Activated CD8-positive, alpha-beta memory T cell treated with anti-CD3 and anti-CD28 coated beads for 48 hours (primary cell): ENCODE measurements around the gene OR1D2.
"Not testable (repeated sequence)": the region's sequence is repeated elsewhere in the genome, so short reads cannot be mapped to it uniquely, and the experiment has no call there.

Experiments
- DNase-seq, 3 experiments: peaks; one replicate each; pipeline ENCODE4 v3.0.0-alpha.2; 2020; ENCODE audit warnings: low read depth in 2 of 3, low spot score in 2 of 3

OR1D2 gene, protein sequence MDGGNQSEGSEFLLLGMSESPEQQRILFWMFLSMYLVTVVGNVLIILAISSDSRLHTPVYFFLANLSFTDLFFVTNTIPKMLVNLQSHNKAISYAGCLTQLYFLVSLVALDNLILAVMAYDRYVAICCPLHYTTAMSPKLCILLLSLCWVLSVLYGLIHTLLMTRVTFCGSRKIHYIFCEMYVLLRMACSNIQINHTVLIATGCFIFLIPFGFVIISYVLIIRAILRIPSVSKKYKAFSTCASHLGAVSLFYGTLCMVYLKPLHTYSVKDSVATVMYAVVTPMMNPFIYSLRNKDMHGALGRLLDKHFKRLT

GRCh38 chr17:3104322-3104721 lies at the start of gene OR1D2:
Gene OR1D2, minus strand, starts transcription at chr17:3104422. Its CDS starts 11,426 bp downstream, at chr17:3092996.
- DNase-seq = no peak

DNA sequence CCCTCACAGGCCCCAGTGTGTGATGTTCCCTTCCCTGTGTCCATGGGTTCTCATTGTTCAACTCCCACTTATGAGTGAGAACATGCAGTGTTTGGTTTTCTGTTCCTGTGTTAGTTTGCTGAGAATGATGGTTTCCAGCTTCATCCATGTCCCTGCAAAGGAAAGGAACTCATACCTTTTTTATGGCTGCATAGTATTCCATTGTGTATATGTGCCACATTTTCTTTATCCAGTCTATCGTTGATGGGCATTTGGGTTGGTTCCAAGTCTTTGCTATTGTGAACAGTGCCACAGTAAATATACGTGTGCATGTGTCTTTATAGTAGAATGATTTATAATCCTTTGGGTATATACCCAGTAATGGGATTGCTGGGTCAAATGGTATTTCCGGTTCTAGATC lies 33.3 kb upstream of the OR1D2 start:
- not testable (repeated sequence) for DNase-seq

GRCh38 chr17:3127451-3127850 lies 23.2 kb upstream of the OR1D2 start, which contains the start of gene OR1G1:
Gene OR1G1, minus strand, starts transcription at chr17:3127551. Its CDS starts 0 bp downstream, at chr17:3127551.
- no peak for DNase-seq

DNA sequence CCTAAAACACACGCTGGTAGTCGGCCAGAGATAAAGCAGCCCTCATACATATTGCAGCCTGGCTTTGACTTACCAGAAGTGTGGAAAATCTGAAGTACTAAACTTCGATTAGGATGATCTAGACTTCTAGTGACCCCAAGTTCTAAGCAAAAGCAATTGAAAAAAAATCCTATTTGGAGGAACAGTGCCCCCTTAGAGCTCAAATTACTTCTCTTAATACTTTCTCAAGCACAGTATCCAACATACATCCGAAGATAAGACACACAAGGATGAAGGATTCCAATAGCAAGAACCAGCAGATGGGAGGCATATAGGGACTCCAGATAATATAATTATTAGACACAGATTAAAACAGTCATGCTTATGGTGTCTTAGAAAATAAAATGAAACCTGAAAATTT lies 30.4 kb downstream of the OR1D2 start:
- not testable (repeated sequence) for DNase-seq

DNA sequence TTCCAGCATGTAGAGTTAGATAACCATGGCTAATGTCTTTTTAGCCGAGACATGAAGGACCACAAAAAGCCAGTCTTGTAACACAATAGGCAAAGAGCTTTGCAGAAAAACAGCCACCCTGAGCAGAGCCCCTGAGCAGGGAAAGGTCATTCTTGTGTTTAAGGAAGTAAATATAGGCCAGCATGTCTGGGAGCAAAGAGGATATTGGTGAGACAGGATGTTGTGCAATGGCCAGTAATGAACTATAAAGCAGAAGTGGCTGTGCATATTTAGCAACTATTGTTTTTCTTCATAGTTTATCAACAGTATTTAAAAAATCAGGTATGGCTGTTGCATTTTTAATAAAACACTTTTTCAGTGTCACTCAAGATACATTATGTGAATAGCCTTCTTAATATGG lies 39.0 kb downstream of the OR1D2 start:
- not testable (repeated sequence) for DNase-seq

- not testable (repeated sequence) for DNase-seq
Measured at GRCh38 chr17:3063507-3063906, 40.7 kb downstream of the OR1D2 start, which contains the start of gene OR1D5. Gene OR1D5, minus strand, starts transcription at chr17:3063607. Its CDS starts 0 bp downstream, at chr17:3063607.

- not testable (repeated sequence) for DNase-seq
Measured at GRCh38 chr17:3062824-3063377, 41.3 kb downstream of the OR1D2 start.

- DNase-seq = not testable (repeated sequence)
Measured at GRCh38 chr17:3054868-3055267, 49.4 kb downstream of the OR1D2 start.

DNA sequence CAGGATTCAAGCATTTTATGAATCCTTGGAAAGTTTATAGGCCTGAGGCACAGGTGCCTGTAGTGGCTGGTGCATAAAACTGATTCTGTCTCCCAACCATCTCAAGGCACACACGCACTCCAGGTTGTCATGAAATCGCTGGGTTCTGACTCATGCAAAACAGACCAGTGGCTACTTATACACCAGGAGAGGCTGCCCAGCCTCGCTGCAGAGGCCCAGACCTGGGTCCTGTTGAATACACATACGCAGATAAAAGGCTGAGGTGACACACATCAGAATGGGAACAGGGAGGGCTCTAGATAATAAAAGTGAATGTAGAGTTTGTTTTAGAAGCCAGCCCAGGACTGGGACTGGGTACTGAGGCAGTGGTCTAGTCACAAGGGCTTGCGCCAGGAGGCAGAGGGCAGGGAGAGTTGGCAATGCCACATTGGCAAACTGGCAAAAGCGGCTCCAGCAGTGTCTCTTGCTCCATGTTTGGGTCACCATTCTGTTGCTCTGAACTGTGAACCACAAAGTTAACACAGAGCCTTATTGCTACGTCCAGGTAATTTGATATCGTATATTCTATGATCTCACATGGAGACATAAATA lies 54.4 kb downstream of the OR1D2 start:
- no peak for DNase-seq

GRCh38 chr17:3048727-3049471 lies 55.3 kb downstream of the OR1D2 start:
- DNase-seq = peak; percentile 67 to 87 (median 77)

- no peak for DNase-seq
Measured at GRCh38 chr17:3046753-3047152, 57.5 kb downstream of the OR1D2 start.

DNA sequence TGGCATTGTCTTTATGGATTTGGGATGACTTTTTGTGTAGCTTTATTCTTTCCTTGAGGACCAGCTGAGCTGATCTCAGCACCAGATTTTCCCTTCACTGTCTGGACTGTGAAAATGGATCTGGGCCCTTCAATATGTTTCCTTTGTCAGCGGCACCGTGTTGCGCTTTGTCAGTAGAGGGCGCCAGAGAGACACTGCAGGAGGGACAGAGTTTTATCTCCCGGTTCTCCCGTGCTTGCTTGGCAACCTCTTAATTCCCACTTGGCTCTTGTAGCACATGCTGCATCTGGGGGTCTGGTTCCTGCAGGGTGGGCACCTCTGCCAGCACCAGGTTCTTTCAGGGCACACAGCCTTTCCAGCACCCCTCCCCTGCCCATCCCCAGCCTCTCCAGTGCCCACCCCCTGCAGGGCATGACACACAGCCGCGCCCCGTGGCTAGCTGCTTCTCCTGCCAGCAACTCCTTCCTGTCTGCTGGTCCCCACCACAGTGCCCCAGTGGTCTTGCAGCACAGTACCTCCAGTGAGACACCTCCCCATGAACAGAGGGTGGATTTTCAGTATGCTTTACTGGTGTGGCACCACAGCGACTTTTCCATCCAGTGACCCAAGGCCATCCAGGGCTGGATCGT lies 60.4 kb downstream of the OR1D2 start:
- no peak for DNase-seq

- DNase-seq = no peak
Measured at GRCh38 chr17:3040882-3041281, 63.3 kb downstream of the OR1D2 start.

GRCh38 chr17:3039736-3040135 lies 64.5 kb downstream of the OR1D2 start:
- no peak for DNase-seq

GRCh38 chr17:3038941-3039340 lies 65.3 kb downstream of the OR1D2 start:
- DNase-seq = no peak
